ENCODE results near the gene SGMS1.

Gene SGMS1

DNA sequence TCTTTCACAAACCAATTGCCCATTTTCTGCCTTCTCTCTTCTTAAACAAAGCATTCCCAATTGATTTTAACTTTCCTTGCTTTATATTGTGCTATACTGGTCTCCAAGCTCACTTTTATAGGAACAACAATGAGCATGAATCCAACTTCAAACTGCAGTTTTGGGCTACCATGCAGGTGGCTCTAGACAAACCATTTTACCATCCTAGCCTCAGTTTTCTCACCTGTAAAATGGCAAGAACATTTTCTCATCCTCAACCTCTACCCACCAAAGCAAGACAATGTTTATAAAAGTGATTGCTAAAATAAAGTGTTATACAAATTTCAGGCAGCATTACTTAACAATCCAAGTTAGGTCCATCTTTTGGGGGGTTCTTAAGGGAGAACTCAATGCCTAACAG lies 305.6 kb downstream of the SGMS1 start:
- DNase-seq (ENCODE audit: low spot score) = no peak
- TF ChIP-seq, protein P1, sequence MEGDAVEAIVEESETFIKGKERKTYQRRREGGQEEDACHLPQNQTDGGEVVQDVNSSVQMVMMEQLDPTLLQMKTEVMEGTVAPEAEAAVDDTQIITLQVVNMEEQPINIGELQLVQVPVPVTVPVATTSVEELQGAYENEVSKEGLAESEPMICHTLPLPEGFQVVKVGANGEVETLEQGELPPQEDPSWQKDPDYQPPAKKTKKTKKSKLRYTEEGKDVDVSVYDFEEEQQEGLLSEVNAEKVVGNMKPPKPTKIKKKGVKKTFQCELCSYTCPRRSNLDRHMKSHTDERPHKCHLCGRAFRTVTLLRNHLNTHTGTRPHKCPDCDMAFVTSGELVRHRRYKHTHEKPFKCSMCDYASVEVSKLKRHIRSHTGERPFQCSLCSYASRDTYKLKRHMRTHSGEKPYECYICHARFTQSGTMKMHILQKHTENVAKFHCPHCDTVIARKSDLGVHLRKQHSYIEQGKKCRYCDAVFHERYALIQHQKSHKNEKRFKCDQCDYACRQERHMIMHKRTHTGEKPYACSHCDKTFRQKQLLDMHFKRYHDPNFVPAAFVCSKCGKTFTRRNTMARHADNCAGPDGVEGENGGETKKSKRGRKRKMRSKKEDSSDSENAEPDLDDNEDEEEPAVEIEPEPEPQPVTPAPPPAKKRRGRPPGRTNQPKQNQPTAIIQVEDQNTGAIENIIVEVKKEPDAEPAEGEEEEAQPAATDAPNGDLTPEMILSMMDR (IDR thresholded peaks at IDR 0.05; ENCODE audit: extremely low read depth, missing control alignments) = no peak

GRCh38 chr10:50316695-50317648 lies 306.8 kb downstream of the SGMS1 start:
- TF ChIP-seq, protein P1 (IDR thresholded peaks at IDR 0.05; ENCODE audit: extremely low read depth, missing control alignments) = no peak
- no peak for DNase-seq (ENCODE audit: low spot score)

- no peak for DNase-seq (ENCODE audit: low spot score)
- TF ChIP-seq, protein P1 (IDR thresholded peaks at IDR 0.05; ENCODE audit: extremely low read depth, missing control alignments) = no peak
These were observed 307.6 kb downstream of the SGMS1 start for GRCh38 chr10:50316174-50316573.

GRCh38 chr10:50315424-50315823 lies 308.3 kb downstream of the SGMS1 start:
- DNase-seq (ENCODE audit: low spot score) = no peak
- TF ChIP-seq, protein P1 (IDR thresholded peaks at IDR 0.05; ENCODE audit: extremely low read depth, missing control alignments) = no peak

DNA sequence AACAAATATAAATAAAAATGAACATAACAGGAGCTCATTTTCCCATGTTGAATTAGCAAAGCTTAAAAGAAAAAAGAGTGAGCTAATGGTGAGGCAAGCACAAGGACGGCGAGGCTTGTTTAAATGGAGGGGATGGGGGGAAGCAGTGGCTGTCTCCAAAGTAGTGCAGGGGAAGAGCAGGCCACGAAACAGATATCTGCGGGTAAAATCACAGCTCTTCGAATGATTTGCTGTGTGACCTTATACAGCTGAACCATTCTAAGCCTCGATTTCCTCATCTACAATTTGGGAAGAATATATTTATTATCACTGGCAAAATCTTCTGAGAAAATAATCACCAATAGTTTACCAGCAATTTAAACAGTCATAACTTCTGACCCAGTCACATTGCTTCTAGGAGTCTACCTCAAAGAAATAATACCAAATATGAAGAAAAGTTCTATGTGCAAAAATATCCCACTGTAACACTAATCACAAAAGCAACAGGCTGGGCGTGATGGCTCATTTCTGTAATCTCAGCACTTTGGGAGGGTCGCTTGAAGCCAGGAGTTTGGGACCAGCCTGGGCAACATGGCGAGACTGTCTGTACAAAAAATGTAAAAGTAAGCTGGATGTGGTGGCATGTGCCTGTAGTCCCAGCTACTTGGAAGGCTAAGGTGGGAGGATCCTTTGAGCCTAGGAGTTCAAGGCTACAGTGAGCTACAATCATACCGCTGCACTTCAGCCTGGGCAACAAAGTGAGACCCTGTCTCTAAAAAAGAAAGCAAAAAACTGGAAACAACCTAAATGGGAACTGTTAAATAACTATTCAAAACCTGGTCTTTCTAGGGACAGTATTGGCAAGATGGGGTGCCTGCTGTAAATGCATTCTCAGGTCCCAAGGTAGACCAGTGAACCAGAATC lies 309.3 kb downstream of the SGMS1 start:
- TF ChIP-seq, protein P1 (IDR thresholded peaks at IDR 0.05; ENCODE audit: extremely low read depth, missing control alignments) = no peak
- no peak for DNase-seq (ENCODE audit: low spot score)

DNA sequence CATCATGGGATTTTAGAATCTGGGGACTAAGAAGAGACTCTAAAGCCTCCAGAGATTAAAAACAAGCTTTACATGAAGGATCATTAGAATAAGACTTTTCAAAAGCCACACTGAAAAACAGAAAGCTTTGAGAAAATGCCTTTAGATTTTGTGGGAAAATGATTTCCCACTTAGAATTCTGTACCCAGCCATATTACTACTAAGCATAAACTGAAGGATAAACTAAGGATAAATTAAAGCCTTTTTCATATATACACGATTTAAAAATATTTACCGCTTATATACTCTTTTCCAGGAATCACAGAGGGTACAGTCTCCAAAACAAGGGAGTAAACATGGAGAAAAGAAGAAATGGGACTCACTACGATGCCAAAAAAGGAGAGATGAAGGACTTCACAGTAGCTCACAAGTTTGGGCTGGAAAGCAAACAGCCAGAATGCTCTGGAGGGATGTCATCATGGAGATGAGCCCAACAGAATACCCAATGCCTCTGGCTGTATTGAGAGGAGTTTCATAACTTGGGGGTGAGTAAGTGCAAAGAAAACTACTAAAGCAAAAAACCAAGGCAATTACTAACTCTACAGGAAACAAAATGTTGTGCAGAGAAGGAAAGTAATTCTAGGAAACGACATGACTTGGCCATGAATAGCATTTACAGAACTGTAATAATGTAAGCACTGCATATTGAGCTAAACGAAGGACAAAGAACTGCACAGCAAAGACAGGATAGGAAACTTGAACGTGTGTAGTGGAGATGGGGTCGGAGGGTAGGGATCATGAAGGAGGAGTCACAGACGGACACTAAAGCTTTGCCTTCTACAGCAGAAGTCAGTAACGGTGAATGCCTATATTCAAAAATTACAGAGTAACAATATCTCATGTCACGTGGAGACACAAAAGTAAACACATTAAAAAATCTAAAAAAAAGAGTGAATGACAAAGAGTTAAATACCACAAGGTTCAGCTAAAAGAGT lies 311.0 kb downstream of the SGMS1 start:
- no peak for DNase-seq (ENCODE audit: low spot score)
- TF ChIP-seq, protein P1 (IDR thresholded peaks at IDR 0.05; ENCODE audit: extremely low read depth, missing control alignments) = no peak

Data from GM20000 (cell line).